Heart right ventricle (tissue), 16 donors: Measurements from ENCODE around the gene IKZF5. TPM values are rescaled to one million over a fixed set of nuclear protein-coding genes. Genes with fewer than 3 reads are reported as not detected.

Experiments
- ATAC-seq, 8 donors: fragments of 200-7000 bp; cut with Tn5 transposase; one replicate each; pipeline ENCODE4 v1.9.1; 2020; ENCODE audit warnings: mild to moderate bottlenecking in 8 of 8, moderate library complexity in 8 of 8, moderate number of reproducible peaks in 1 of 8
- DNase-seq, 2 donors: peaks; one replicate each; pipeline ENCODE4 v3.0.0-alpha.2; 2020
- H3K27ac ChIP-seq, 10 donors: fragments of 200-600 bp; sonication (generic) in 2 of 10; one replicate each; pipeline versions ENCODE4 v1.5.0 to v1.8.0; 2020 to 2022; ENCODE audit warnings: mild to moderate bottlenecking in 3 of 10
- H3K27me3 ChIP-seq, 7 donors: fragments of 200-600 bp; one replicate each; pipeline ENCODE4 v1.8.0; 2021 to 2022; ENCODE audit warnings: mild to moderate bottlenecking in 2 of 7
- H3K36me3 ChIP-seq, 9 donors: fragments of 200-600 bp; sonication (generic) in 1 of 9; one replicate each; pipeline versions ENCODE4 v1.5.0 to v1.8.0; 2020 to 2022; ENCODE audit warnings: mild to moderate bottlenecking in 2 of 9
- H3K4me1 ChIP-seq, 9 donors: fragments of 200-600 bp; sonication (generic) in 1 of 9; one replicate each; pipeline versions ENCODE4 v1.5.0 to v1.8.0; 2020 to 2022; ENCODE audit warnings: mild to moderate bottlenecking in 4 of 9
- H3K4me3 ChIP-seq, 10 donors: fragments of 200-600 bp; sonication (generic) in 2 of 10; one replicate each; pipeline versions ENCODE4 v1.5.0 to v1.8.0; 2020 to 2022; ENCODE audit warnings: mild to moderate bottlenecking in 7 of 10, moderate library complexity in 2 of 10
- H3K9me3 ChIP-seq, 11 donors: fragments of 200-600 bp in 10 of 11; sonication (generic) in 2 of 11; one replicate each; pipeline versions ENCODE4 v1.5.0 to v1.8.0; 2013 to 2022; ENCODE audit warnings: mild to moderate bottlenecking in 2 of 11, control low read depth in 1 of 11, moderate library complexity in 1 of 11
- WGBS, 2 donors: extraction: QIAGEN DNeasy Blood & Tissue Kit; methylation state at CpG; one replicate each; pipeline ENCODE4 v1.1.7; 2013; ENCODE audit warnings: inconsistent platforms in 1 of 2; 5-methylcytosine and 5-hydroxymethylcytosine counted together
- intact Hi-C, 10 donors: fragments of 100-400 bp; cut with DNase I; formaldehyde crosslinking; loops; one replicate each; pipeline versions ENCODE4 v1.11.1 to v1.14.2; 2022
- polyA plus RNA-seq, 2 donors: library from polyadenylated mRNA; stranded (reverse); fragments of 200-250 nt; gene quantifications; one replicate each; pipeline ENCODE4 v1.2.3, GENCODE V29; 2013
- total RNA-seq, 10 donors: library from RNA; stranded (reverse); fragmentation: NEBNext Ultra II Directional in 3 of 10; extraction: Animal tissue kit (Norgen Biotek cat#: 25700) in 3 of 10; gene quantifications; one replicate each; pipeline versions ENCODE4 v1.2.1 to v1.2.4, GENCODE V29; 2021 to 2023
- TF ChIP-seq, protein P1 (sequence below), 9 donors: fragments of 200-600 bp; sonication (generic) in 2 of 9; IDR thresholded peaks; one replicate each; pipeline versions ENCODE4 v1.5.0 to v1.8.0; 2021 to 2022; ENCODE audit warnings: antibody characterized with exemption in 9 of 9, mild to moderate bottlenecking in 5 of 9, moderate library complexity in 1 of 9
- donor health status: Arrhythmogenic right ventricular cardiomyopathy.
- donor health status: ischemic (EF 13 %, LVEDD 7.1; RV severe dilation, severe dysfunction).
- donor health status: healthy with polysubstance abuse.
- donor health status: DM: no; HTN: yes; CAD: no.
- donor health status: DM: no; HTN: no; CAD: no.
- donor health status: ischemic (EF 25% LVEDD 6.9; RV normal size, moderate dysfunction).
- donor health status: ischemic (EF 25% LVEDD 5.7; RV mildly dilated, moderate dysfunction).
- donor health status: healthy.
- donor health status: DM: yes; HTN: yes; CAD: no.
- donor health status: Ischemic cardiomyopathy.
- donor health status: ischemic (EF 35%, LVEDD 5.7; RV mildly dilated, moderate dysfunction).
- donor health status: nonischemic (EF 11% LVEDD 7.7; RV severe dilation, severe dysfunction).
- donor health status: DM: yes; HTN: yes; CAD: no.
- donor health status: PGD.
- donor health status: ischemic (EF 29% LVEDD 5.4; RV normal size, mild dysfunction).
- donor health status: nonischemic (EF 23%, LVEDD 6.1; RV moderate dilation, normal function).

Gene IKZF5
- total and polyA plus RNA-seq, 12 donors = 3.8 to 14.4 (median 10.9) TPM

DNA sequence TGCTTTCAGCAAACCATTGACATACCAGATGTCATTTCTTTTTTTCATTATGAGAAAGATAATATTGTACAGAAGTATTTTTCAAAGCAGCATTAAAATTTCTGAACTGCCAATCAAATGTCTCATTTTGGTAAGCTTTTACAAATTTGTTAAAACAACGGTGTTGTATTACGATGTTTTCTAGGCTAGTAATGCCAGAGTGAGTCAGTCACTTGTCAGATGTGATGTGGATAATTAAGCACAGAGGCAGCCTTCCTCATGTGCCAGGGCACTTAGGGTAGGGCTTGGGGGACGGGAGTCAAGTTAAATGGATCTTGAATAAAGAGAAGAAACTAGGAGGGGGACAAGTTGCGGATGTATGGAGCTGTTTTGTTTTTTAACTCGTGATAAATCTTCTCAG is 18.3 kb downstream of the IKZF5 start:
- TF ChIP-seq, protein P1, sequence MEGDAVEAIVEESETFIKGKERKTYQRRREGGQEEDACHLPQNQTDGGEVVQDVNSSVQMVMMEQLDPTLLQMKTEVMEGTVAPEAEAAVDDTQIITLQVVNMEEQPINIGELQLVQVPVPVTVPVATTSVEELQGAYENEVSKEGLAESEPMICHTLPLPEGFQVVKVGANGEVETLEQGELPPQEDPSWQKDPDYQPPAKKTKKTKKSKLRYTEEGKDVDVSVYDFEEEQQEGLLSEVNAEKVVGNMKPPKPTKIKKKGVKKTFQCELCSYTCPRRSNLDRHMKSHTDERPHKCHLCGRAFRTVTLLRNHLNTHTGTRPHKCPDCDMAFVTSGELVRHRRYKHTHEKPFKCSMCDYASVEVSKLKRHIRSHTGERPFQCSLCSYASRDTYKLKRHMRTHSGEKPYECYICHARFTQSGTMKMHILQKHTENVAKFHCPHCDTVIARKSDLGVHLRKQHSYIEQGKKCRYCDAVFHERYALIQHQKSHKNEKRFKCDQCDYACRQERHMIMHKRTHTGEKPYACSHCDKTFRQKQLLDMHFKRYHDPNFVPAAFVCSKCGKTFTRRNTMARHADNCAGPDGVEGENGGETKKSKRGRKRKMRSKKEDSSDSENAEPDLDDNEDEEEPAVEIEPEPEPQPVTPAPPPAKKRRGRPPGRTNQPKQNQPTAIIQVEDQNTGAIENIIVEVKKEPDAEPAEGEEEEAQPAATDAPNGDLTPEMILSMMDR (IDR thresholded peaks at IDR 0.05) = no peak
- WGBS, 2 donors = 65 to 70% methylated on average over 5 of the region's 5 CpGs
- intact Hi-C loops = no loop called here
- Histone ChIP-seq H3K4me3 (no peak overlapping the region), H3K9me3 (no peaks in the 10 kb centered on the region), H3K27me3 (no peaks in the 10 kb centered on the region), H3K27ac (no peak overlapping the region), H3K4me1 (no peaks in the 10 kb centered on the region), H3K36me3 (peaks cover 0 to 68% (median 14%) of the 10 kb centered on the region in 9 donors)
- ATAC-seq = no peak
- DNase-seq = no peak

DNA sequence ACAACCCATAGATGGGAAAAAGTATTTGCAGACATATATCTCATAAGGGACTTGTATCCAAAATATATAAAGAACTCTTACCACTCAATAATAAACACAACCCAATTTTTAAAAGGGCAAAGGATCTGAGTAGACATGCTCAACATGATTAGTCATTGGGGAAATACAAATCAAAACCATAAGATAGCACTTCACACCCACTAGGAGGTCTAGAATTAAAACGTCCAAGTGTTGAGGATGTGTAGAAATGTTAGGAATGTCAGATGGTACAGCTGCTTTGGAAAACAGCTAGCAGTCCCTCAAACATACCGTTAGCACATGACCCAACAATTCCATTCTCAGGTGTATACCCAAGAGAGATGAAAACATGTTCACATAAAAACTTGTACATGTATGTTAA is 20.1 kb downstream of the IKZF5 start:
- peaks cover 0 to 68% (median 6%) of the 10 kb centered on the region in 9 donors for H3K36me3 ChIP-seq

DNA sequence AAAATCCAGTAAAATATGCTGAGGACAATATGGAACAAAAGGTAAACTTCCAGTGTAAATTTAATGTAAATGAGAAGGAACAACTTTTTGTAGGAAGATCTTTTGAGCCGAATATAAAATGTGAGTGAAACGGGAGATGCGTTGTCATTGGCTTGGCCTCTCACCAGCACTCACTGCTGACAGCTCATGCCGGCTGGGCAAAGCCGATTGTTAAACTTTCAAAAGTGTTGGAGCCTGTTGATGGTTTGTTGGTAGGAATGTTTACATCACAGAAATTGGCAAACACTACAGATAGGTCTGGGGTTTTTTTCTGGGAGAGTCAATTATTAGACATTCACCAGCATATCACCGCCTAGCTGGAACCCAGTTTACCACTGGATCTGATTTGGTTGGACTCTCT is 22.3 kb downstream of the IKZF5 start:
- Histone ChIP-seq H3K9me3 (no peaks in the 10 kb centered on the region), H3K27ac (no peak overlapping the region), H3K4me1 (peaks cover 0 to 3% (median 0%) of the 10 kb centered on the region in 9 donors), H3K27me3 (no peaks in the 10 kb centered on the region), H3K4me3 (no peak overlapping the region), H3K36me3 (peaks cover 0 to 50% (median 0%) of the 10 kb centered on the region in 9 donors)
- TF ChIP-seq, protein P1 (IDR thresholded peaks at IDR 0.05) = no peak
- DNase-seq (no peak), ATAC-seq (no peak)
- intact Hi-C loops = loop anchor here in 1 of 10 donors (10.0 kb wide), 1 partner anchor 168 kb away; the partner anchor contains the start of gene BUB3
- WGBS, 2 donors = 89 to 93% methylated on average over 6 of the region's 6 CpGs

More for the DNA sequence above, 20.1 kb downstream of the IKZF5 start:
- DNase-seq = no peak
- no peak for ATAC-seq
- Histone ChIP-seq H3K4me3 (no peak overlapping the region), H3K27me3 (no peaks in the 10 kb centered on the region), H3K4me1 (no peaks in the 10 kb centered on the region), H3K27ac (no peak overlapping the region), H3K9me3 (no peaks in the 10 kb centered on the region)
- 61 to 64% methylated on average over 2 of the region's 2 CpGs for whole genome bisulfite sequencing, 2 donors
- intact Hi-C loops = loop anchor here in 1 of 10 donors (10.0 kb wide), 1 partner anchor 166 kb away; the partner anchor contains the start of gene BUB3
- TF ChIP-seq, protein P1 (IDR thresholded peaks at IDR 0.05) = no peak

DNA sequence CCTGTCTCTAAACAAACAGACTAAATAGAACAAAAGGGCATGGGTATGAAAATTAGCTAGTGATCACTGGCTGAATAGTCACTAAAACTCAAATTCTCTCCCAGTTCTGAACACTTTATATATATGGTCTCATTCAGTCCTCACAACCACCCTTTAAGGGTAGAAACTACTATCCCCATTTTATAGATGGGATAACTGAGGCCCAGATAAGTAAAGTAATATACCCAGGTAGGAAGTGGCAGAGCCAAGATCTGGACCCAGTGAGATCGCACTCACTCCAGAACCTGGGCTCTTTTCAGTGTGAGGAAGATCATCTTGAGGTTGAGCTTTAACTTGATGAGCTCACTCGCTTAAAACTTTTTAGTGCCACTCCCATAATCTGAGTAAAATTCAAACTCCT is 23.9 kb downstream of the IKZF5 start:
- intact Hi-C loops = loop anchor here in 1 of 10 donors (10.0 kb wide), 1 partner anchor 170 kb away; the partner anchor contains the start of gene BUB3

More for the DNA sequence above, 23.9 kb downstream of the IKZF5 start:
- DNase-seq = no peak
- Histone ChIP-seq H3K4me3 (no peak overlapping the region), H3K36me3 (peaks cover 0 to 34% (median 0%) of the 10 kb centered on the region in 9 donors), H3K9me3 (no peaks in the 10 kb centered on the region), H3K27ac (no peak overlapping the region), H3K4me1 (peaks cover 0 to 13% (median 8%) of the 10 kb centered on the region in 9 donors), H3K27me3 (no peaks in the 10 kb centered on the region)
- 97 to 98% methylated on average over 2 of the region's 2 CpGs for WGBS, 2 donors
- ATAC-seq = no peak
- TF ChIP-seq, protein P1 (IDR thresholded peaks at IDR 0.05) = no peak
